ENCODE results near the gene CGA.
A peak's percentile ranks its signal among the peaks of the same experiment; 100 is the strongest.

The CGA gene

DNA sequence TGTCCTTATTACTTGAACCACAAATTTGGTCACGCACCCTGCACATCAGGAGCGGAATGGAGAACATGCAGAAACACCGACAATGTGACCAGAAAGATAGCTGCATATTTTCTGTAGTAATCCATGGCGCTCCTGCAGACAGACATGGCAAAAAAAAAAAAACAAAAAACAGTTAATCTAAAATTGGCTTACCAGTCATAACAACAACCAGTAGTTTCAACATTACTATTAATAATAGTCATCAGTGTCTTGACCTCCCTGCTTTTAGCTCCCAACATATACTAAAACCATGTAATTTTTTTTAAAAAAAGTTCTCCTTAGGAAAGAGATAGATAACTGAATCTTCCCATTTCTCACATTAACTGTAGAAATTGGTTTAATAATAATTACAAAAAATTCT, 6.8 kb downstream of the CGA start:
- no peak for DNase-seq (ENCODE audit: low spot score)

DNA sequence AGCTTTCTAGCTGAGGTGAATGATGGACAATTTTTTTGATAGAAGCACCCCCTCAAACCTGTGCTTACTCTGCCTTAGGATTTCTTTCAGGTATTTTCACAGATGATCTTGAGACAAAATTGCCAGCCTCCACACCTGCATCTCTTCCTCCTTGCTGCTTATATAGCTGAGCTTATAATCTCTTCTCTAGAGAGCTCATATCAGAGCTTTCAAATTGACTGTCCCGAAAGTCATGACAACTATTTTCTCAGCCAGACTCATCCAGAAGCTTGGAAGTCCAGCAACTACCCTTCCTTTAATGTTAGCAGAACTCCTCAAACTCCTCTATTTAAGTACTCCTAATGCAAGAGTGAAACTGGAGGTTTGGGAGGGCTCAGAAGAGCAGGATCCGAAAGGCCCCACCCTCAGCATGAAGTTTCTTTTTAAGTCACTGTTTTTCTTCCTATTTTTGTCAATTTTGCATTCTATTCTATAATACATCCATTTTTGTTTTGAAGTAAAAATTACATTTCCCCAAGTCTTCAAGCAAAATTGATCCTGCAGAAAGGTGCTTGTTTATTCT, 12.7 kb downstream of the CGA start:
- DNase-seq (ENCODE audit: low spot score): no peak

DNA sequence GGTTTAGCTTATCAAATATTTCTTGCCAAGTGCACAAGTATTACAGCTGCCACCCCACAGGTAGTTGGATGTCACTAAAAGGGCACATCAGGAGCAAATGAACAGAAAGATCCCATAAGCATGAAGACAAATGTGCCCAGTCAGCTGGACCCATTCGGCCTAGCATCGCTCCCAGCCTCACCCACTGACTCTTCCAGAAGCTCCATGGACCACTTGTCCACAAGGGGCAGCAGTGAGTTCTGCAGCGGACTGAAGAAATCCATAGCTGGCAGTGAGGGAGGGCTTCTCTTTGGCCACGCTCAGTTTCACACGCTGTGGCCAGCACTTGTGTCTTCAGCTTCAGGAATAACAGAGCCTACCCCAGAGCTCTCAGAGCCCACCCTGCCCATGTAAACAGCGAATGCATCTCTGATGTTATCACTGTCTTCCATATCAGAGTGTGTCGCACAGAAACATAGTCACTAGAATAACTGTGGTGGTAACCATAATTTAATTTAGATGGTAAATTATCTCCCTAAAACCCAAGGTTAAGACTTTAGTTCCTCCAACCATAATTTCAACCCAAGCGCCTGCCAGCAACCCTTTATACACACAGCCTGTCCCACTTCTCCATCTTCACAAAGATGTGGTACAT, 15.8 kb downstream of the CGA start:
- DNase-seq (ENCODE audit: low spot score): peak; percentile 69

DNA sequence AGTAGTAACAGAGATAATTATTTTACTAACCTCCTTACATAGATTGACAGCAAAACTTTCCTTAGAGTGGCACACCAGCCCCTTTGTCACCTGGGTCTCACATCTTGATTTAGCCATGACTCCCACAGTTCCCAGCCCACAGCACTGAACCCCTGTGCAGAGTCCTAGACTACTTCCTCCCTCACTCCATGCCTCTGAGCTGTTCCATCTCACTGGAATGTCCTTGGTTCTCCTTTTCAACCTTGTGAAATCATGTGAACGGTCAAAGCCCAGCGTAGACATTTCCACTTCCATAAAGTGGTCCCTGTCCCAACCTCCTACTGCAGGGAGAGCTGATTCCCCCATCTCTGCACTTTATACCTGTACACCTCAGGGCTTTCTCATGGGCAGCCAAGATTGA, 19.7 kb downstream of the CGA start:
- DNase-seq (ENCODE audit: low spot score): no peak

DNA sequence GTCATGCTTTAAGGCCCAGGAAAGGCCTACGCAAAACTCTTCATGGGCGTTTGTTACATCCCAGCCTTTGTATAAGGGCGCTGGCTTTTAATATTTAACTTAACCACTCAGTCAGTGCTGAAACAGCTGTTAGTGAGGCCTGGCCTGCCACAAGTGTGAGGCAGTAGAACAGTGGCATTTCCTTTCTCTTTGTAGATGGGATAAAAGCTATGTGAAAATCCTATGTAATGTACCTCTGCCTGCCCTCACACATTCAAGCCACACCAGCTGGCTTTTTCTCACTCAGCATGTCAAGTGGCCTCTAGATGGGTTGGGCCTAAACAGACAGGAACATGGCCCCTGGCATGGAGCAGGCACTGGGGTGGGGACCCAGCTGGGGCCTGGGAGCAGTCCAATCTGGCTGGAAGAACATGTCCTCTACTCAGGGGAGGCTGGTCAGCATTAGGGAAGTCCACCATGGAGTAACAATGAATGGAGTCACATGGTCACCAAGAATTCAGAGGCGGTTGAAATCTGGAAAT, 20.7 kb downstream of the CGA start:
- DNase-seq (ENCODE audit: low spot score): no peak

DNA sequence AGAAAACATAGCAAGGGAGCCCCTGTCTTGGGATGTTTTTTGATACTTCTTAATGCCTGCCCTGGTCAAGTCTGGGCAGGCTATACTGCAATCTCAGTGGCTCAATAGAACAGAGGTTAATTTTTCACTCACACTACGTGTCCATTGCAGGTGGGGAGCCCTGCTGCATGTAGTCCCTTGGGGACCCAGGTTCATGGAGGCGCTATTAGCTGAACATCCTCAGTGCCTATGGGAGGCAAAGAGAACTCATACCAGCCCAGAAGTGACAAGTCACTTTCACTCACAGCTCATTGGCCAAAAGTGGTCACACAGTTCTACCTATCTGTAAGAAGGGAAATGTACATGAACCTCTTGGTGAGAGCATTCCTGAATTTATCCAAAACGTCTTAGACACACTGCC, 23.2 kb downstream of the CGA start:
- no peak for DNase-seq (ENCODE audit: low spot score)

DNA sequence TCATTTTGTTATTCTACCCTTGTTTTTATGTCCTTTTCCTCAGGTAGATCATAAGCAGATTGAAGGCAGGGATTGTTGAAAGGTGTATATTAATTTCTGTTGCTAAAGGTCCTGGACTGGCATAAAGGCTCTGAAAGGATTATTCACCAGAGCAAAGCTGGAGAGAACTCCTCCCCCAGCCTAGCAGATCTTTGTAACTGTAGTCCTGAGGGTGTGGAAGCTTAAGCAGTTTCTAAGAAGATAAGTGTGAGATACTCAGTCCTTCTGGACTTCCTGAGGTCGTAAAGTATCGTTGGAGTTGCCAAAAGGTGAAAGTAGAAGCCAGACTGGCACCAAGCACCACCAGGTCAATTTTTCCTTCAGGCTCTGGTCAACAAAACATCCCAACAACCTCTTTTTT, 24.2 kb downstream of the CGA start:
- DNase-seq (ENCODE audit: low spot score): no peak

DNA sequence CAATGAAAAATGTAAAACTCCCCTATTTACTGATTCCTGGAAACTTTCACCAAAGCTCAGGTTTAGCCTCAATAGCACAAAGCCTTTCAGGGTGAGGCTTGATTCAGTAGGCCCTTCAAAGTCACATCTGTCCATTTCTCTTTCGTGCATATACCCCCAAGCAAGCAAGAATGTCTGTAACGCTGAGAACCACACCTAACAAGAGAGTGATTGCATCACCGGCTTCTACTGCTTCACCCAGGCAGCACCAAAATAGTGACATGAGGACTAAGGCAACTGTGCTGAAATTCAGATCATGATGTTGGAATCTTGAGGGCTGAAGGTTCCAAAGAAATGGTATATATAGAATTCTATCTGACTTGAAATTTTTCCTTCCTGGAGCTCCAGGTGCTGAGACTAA, 26.1 kb downstream of the CGA start:
- no peak for DNase-seq (ENCODE audit: low spot score)

DNA sequence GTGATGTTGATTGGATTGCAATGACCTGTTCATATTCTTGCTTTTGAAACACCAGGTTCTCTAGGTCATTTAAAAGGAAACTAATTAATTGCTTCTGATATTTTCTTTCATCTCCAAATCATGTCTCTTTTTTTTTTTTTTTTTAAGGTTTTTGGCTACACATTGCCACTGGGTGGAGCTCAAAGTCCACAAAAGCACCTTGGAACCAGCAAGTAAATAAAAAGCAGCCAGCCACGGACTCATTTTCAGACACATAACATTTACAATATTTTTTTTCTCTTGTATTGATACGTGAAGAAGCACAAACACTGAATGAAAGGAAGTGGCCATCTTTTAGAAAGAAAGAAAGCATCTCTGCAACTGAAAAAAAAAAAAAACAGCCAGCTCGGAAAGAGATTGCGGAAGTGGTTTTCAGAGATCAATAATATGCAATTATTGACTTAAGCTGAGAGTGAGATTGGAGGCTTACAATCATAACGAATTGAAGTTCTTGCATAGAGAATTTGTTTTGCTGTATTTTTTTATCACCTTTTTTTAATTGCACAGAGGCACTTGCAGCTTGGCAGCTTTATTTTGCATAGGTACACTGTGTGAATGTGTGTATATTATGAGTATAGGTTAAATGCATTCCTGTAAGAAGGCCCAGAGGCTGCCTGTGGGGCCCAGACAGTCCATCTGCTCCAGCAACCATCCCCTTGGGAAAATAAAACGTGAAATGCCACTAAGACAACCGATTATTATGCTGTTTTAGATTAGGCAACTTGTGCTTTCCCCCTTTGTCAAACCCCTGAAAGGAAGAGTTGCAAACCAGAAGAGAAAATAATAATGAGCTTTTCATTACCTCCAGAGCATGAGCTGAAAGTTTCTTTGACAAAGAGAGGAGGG, 28.2 kb downstream of the CGA start:
- DNase-seq (ENCODE audit: low spot score): peak; percentile 13

DNA sequence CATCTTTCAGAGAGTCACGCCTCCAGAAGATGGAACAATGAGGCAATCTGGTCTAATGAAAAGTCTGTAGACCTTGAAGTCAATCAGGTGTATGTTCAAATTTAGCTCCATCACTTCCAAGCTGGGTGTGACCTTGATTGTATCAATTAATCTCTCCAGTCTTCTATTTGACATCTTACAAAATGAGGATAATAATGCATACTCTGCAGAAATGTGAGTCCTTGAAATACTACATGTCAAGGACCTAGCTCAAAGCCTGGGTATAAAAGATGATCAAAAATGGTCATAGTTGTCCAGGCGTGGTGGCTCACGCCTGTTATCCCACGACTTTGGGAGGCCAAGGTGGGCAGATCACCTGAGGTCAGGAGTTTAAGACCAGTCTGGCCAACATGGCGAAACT, 29.8 kb downstream of the CGA start:
- no peak for DNase-seq (ENCODE audit: low spot score)

DNA sequence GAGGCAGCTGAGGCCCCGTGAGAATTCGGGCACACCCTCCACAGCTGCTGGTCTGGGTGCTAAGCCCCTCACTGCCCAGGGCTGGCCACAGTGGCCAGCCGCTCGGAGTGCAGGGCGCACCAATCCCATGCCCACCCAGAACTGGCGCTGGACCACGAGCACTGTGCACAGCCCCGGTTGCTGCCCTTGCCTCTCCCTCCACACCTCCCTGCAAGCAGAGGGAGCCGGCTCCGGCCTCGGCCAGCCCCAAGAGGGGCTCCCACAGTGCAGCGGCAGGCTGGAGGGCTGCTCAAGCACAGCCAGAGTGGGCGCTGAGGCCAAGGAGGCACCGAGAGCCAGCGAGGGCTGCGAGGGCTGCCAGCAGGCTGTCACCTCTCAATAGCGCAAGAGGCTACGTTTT, 35.0 kb downstream of the CGA start:
- no peak for DNase-seq (ENCODE audit: low spot score)

DNA sequence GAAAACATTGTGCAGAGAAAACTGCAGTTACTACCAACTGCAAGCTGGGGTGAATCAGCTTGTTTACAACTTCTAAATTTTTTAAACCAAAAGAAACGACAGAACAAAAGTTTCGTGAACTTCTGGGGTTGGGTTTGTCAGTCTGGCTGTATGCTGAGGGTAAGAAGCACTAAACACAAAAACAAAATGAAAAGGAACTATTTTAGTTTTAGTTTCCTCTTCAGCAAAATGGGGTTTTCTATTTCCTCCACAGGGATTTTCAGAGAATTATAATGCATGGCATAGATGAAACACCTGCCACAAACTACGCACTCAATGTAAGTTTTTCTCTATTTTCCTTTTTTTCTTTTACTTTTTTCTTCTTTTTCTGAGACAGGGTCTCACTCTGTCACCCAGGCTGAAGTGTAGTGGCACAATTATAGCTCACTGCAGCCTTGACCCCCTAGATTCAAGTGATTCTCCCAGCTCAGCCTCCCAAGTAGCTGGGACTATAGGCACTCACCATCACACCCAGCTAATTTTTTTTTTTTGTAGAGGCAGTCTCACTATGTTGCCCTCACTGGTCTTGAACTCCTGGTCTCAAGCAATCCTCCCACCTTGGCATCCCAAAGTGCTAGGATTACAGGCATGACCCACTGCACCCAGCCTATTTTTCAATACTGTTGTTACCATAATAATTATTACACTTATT, 40.6 kb downstream of the CGA start:
- no peak for DNase-seq (ENCODE audit: low spot score)

DNA sequence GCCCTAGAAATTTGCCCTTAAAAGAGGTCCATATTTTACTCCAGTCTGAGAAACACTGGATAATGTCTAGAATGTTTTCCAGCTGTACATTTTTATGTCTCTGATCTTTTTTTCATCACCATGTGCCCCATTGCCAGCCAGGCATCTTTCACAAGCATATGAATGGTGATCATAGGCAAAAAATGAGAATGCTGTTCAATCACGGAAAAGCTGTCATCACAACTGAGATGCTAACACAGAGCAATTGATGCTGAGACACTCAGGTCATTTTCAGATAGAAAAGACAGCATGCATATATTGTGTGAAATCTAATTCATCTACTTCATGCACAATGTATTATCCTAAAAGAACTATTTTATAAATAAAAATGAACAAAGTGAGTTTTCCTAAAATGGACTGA, 41.6 kb downstream of the CGA start:
- no peak for DNase-seq (ENCODE audit: low spot score)

DNA sequence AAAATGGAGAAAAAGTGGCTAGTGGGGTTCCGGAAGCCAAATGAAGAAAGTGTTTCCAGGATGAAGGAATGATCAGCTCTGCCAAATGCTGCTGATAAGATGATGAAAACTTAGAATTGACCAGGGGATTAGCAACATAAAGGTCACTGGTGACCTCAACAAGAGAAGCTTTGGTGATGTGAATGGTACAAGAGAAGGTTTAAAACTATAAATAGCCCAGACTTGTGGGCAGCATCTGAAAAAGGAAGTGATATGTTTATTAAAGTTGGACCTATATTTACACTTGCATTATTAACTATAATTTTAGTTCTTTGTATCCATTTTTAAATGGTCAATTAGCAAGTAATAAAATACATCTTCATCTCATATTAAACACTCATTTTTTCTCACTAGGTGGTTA, 45.1 kb downstream of the CGA start:
- no peak for DNase-seq (ENCODE audit: low spot score)

DNA sequence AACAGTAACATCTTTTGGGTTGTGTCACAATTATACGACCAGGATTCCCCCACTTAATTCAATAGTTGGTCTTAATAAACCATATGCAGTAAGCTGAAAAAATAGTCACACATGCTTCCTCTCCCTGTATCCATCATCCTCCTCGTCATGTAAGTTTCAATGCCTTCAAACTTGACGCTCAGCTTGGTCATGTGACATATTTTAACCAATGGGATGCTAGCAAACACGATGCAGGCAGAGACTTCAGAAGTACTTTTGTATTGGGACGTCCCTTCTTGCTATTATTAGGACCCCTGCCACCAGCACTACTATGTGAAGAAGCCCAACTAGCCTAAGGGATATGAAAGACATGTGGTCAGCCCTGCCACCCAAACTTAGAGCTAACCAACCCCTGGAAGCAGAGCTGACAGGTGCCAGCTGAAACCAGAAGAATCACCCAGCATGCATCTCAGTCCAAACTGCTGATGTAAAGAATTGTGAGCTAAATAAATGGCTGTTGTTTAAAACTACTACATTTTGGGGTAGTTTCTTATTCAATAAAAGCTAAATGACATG, 49.3 kb downstream of the CGA start:
- DNase-seq (ENCODE audit: low spot score): no peak

DNA sequence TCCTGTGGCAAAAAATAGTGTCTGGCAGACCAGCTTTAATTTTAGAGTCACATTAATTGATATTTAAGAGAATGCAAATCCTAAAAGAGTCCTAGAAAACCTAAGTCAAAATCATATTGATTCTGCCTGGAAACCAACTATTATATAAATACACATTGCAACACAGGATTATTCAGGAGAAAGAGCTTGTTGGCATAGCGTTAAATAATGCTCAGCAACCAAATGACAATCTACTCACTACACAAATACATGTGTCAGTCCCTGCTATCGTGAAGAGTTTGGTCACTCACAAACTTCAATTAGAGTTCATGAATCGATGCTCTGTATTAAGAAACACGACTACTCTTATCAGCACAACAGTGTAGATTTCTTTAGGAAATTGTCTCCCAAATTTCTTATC, 54.2 kb downstream of the CGA start:
- no peak for DNase-seq (ENCODE audit: low spot score)

Data from LoVo (cell line).